Duodenal mucosa (tissue), 2 donors: ENCODE measurements around the gene EIF4E.

ENCODE experiments used
- H3K27ac ChIP-seq: one replicate; pipeline ENCODE4 v1.7.0; 2013; ENCODE audit warnings: low read depth, low read length
- H3K27me3 ChIP-seq, 2 donors: one replicate each; pipeline ENCODE4 v1.7.0; 2013; ENCODE audit warnings: low read length in 2 of 2, control low read depth in 1 of 2; ENCODE audit not compliant: insufficient read depth in 2 of 2, control insufficient read depth in 1 of 2
- H3K36me3 ChIP-seq, 2 donors: one replicate each; pipeline ENCODE4 v1.7.0; 2013; ENCODE audit warnings: low read length in 2 of 2, control low read depth in 1 of 2; ENCODE audit not compliant: insufficient read depth in 2 of 2, control insufficient read depth in 1 of 2
- H3K4me1 ChIP-seq, 2 donors: one replicate each; pipeline ENCODE4 v1.7.0; 2013; ENCODE audit warnings: low read length in 2 of 2, control low read depth in 1 of 2; ENCODE audit not compliant: insufficient read depth in 2 of 2, control insufficient read depth in 1 of 2
- H3K4me3 ChIP-seq, 2 donors: one replicate each; pipeline ENCODE4 v1.7.0; 2013; ENCODE audit warnings: low read length in 2 of 2, low read depth in 1 of 2
- H3K9ac ChIP-seq, 2 donors: one replicate each; pipeline ENCODE4 v1.7.0; 2013; ENCODE audit warnings: low read length in 2 of 2, low read depth in 1 of 2
- H3K9me3 ChIP-seq, 2 donors: one replicate each; pipeline ENCODE4 v1.7.0; 2013; ENCODE audit warnings: low read length in 2 of 2, control low read depth in 1 of 2; ENCODE audit not compliant: control insufficient read depth in 1 of 2

EIF4E gene

GRCh38 chr4:98958065-98958464 is 29.1 kb upstream of the EIF4E start:
- Histone ChIP-seq H3K27me3 (no peaks in the 10 kb centered on the region), H3K9ac (no peak overlapping the region), H3K4me3 (no peak overlapping the region), H3K36me3 (no peaks in the 10 kb centered on the region), H3K9me3 (no peaks in the 10 kb centered on the region), H3K4me1 (no peaks in the 10 kb centered on the region), H3K27ac (no peak overlapping the region)

GRCh38 chr4:98955229-98955628 is 26.3 kb upstream of the EIF4E start:
- H3K4me1 ChIP-seq: no peaks in the 10 kb centered on the region
- H3K4me3 ChIP-seq: no peak overlapping the region
- no peaks in the 10 kb centered on the region for H3K27me3 ChIP-seq
- no peaks in the 10 kb centered on the region for H3K9me3 ChIP-seq
- H3K9ac ChIP-seq: no peak overlapping the region
- no peaks in the 10 kb centered on the region for H3K36me3 ChIP-seq
- H3K27ac ChIP-seq: no peak overlapping the region

GRCh38 chr4:98951710-98952109 is 22.8 kb upstream of the EIF4E start:
- no peaks in the 10 kb centered on the region for H3K9me3 ChIP-seq
- no peak overlapping the region for H3K4me3 ChIP-seq
- H3K4me1 ChIP-seq: no peaks in the 10 kb centered on the region
- no peak overlapping the region for H3K27ac ChIP-seq
- H3K9ac ChIP-seq: no peak overlapping the region
- H3K36me3 ChIP-seq: no peaks in the 10 kb centered on the region
- H3K27me3 ChIP-seq: no peaks in the 10 kb centered on the region

- no peaks in the 10 kb centered on the region for H3K9me3 ChIP-seq
- H3K27ac ChIP-seq: no peak overlapping the region
- no peak overlapping the region for H3K4me3 ChIP-seq
- no peaks in the 10 kb centered on the region for H3K4me1 ChIP-seq
- no peaks in the 10 kb centered on the region for H3K27me3 ChIP-seq
- H3K9ac ChIP-seq: no peak overlapping the region
- no peaks in the 10 kb centered on the region for H3K36me3 ChIP-seq
Measured at GRCh38 chr4:98950925-98951324, 22.0 kb upstream of the EIF4E start.

- no peaks in the 10 kb centered on the region for H3K36me3 ChIP-seq
- no peak overlapping the region for H3K27ac ChIP-seq
- no peak overlapping the region for H3K4me3 ChIP-seq
- no peaks in the 10 kb centered on the region for H3K9me3 ChIP-seq
- no peaks in the 10 kb centered on the region for H3K27me3 ChIP-seq
- no peak overlapping the region for H3K9ac ChIP-seq
- H3K4me1 ChIP-seq: no peaks in the 10 kb centered on the region
Measured at GRCh38 chr4:98946359-98946758, 17.4 kb upstream of the EIF4E start.

GRCh38 chr4:98945297-98945850 is 16.4 kb upstream of the EIF4E start:
- Histone ChIP-seq H3K4me3 (no peak overlapping the region), H3K36me3 (no peaks in the 10 kb centered on the region), H3K27ac (no peak overlapping the region), H3K9ac (no peak overlapping the region), H3K9me3 (no peaks in the 10 kb centered on the region), H3K4me1 (no peaks in the 10 kb centered on the region), H3K27me3 (no peaks in the 10 kb centered on the region)

GRCh38 chr4:98939892-98940298 is 11.0 kb upstream of the EIF4E start:
- Histone ChIP-seq H3K9me3 (no peaks in the 10 kb centered on the region), H3K27me3 (no peaks in the 10 kb centered on the region), H3K9ac (no peak overlapping the region), H3K36me3 (no peaks in the 10 kb centered on the region), H3K27ac (no peak overlapping the region), H3K4me1 (no peaks in the 10 kb centered on the region), H3K4me3 (no peak overlapping the region)

GRCh38 chr4:98939438-98939837 is 10.5 kb upstream of the EIF4E start:
- Histone ChIP-seq H3K9ac (no peak overlapping the region), H3K9me3 (no peaks in the 10 kb centered on the region), H3K4me3 (no peak overlapping the region), H3K36me3 (no peaks in the 10 kb centered on the region), H3K27me3 (no peaks in the 10 kb centered on the region), H3K27ac (no peak overlapping the region), H3K4me1 (no peaks in the 10 kb centered on the region)

GRCh38 chr4:98937986-98938720 is 9.2 kb upstream of the EIF4E start:
- no peaks in the 10 kb centered on the region for H3K4me1 ChIP-seq
- no peaks in the 10 kb centered on the region for H3K36me3 ChIP-seq
- H3K27ac ChIP-seq: no peak overlapping the region
- H3K9me3 ChIP-seq: no peaks in the 10 kb centered on the region
- H3K9ac ChIP-seq: no peak overlapping the region
- H3K4me3 ChIP-seq: no peak overlapping the region
- H3K27me3 ChIP-seq: no peaks in the 10 kb centered on the region

GRCh38 chr4:98935633-98936032 is 6.7 kb upstream of the EIF4E start:
- H3K27me3 ChIP-seq: no peaks in the 10 kb centered on the region

More at GRCh38 chr4:98935633-98936032, 6.7 kb upstream of the EIF4E start:
- H3K9me3 ChIP-seq: no peaks in the 10 kb centered on the region
- H3K4me3 ChIP-seq: no peak overlapping the region
- H3K9ac ChIP-seq: no peak overlapping the region
- no peak overlapping the region for H3K27ac ChIP-seq
- H3K36me3 ChIP-seq: no peaks in the 10 kb centered on the region
- peaks cover 0 to under 1% of the 10 kb centered on the region in 2 donors for H3K4me1 ChIP-seq
